Suprapubic skin (tissue), 4 donors: Measurements from ENCODE around the gene ADCY5.

Source experiments
- CTCF ChIP-seq, 2 donors: fragments of 200-600 bp in 1 of 2; fragments of 450-650 bp in 1 of 2; sonication (generic) in 1 of 2; IDR thresholded peaks; one replicate each; pipeline ENCODE4 v1.5.1; 2016 to 2019; ENCODE audit warnings: antibody characterized with exemption in 2 of 2, mild to moderate bottlenecking in 1 of 2, moderate library complexity in 1 of 2
- POLR2A ChIP-seq, 2 donors: fragments of 450-650 bp; IDR thresholded peaks; one replicate each; pipeline ENCODE4 v1.6.1; 2017; ENCODE audit warnings: antibody characterized with exemption in 2 of 2, mild to moderate bottlenecking in 2 of 2, moderate library complexity in 2 of 2
- POLR2AphosphoS5 ChIP-seq, 3 donors: sonication (generic); formaldehyde crosslinking; IDR thresholded peaks; one replicate each; pipeline ENCODE4 v1.6.1; 2017; ENCODE audit warnings: antibody characterized with exemption in 3 of 3

- no peak for TF ChIP-seq CTCF (IDR thresholded peaks at IDR 0.05)
- TF ChIP-seq POLR2AphosphoS5 (IDR thresholded peaks at IDR 0.05) = no peak
- no peak for TF ChIP-seq POLR2A (IDR thresholded peaks at IDR 0.05)
Observed at GRCh38 chr3:123431007-123431657, 17.8 kb downstream of the ADCY5 start.
